ENCODE results near the gene PCLO.

Gene PCLO

DNA sequence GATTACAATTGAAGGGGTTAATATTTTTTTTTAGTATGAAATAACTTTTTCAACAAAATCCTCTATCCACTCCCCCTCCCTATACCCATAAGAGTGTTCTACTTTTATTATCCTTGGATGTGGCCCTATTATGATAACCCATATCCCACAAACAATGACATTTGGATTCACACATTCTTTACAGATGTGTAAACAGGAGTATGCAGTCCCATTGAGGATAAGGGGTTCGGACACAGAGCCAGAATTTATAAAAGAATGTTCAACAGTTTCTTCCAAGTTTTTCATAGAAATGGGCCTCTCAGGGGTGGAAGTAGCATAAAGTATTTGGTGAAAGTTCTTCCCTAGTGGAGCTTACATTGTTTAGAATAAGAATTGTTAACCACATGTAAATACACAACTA, 16.1 kb upstream of the PCLO start:
- H3K4me3 ChIP-seq (ENCODE audit: low read depth, low read length): no peak overlapping the region
- TF ChIP-seq, protein P1, sequence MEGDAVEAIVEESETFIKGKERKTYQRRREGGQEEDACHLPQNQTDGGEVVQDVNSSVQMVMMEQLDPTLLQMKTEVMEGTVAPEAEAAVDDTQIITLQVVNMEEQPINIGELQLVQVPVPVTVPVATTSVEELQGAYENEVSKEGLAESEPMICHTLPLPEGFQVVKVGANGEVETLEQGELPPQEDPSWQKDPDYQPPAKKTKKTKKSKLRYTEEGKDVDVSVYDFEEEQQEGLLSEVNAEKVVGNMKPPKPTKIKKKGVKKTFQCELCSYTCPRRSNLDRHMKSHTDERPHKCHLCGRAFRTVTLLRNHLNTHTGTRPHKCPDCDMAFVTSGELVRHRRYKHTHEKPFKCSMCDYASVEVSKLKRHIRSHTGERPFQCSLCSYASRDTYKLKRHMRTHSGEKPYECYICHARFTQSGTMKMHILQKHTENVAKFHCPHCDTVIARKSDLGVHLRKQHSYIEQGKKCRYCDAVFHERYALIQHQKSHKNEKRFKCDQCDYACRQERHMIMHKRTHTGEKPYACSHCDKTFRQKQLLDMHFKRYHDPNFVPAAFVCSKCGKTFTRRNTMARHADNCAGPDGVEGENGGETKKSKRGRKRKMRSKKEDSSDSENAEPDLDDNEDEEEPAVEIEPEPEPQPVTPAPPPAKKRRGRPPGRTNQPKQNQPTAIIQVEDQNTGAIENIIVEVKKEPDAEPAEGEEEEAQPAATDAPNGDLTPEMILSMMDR (IDR thresholded peaks at IDR 0.05; ENCODE audit: control insufficient read depth, extremely low read depth, insufficient read depth): no peak
- DNase-seq (ENCODE audit: low read depth): no peak

DNA sequence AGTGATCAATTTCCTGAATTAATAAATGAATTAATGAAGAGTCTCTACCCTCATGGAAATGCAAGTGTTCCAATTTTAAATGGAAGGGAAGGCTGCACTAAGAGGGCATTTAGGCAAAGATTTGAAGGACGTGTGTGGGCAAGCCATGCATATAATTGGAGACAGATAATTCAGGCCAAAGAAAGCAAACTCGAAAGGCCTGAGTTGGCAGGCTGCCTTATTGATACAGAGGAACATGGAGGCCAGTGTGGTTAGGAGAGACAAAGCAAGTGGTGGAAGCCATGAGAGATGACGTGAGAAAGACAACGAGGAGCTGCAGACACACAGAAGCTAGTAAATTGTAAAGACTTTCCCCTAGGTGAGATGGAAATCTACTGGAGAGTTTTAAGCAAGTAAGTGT, 15.4 kb upstream of the PCLO start:
- DNase-seq (ENCODE audit: low read depth): no peak

DNA sequence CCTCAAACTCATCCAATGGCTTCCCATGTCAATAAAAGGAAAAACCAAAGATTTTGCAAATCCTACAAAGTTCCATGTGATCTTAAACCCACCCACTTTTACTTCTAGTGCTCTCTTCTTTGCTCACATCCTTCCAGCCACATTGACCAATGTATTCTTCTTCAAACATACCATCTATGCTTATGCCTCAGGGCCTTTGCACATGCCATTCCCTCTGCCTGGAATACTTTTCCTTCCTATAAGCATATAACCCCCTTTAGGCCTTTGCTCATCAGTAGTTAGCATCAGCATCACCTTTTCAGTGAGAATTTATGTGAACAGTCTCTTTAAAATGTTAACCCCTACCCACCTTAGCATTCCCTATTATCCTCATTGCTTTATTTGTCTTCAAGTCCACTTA, 11.0 kb upstream of the PCLO start:
- H3K4me3 ChIP-seq (ENCODE audit: low read depth, low read length): no peak overlapping the region
- TF ChIP-seq, protein P1 (IDR thresholded peaks at IDR 0.05; ENCODE audit: control insufficient read depth, extremely low read depth, insufficient read depth): no peak
- DNase-seq (ENCODE audit: low read depth): no peak

More for the DNA sequence above, 15.4 kb upstream of the PCLO start:
- H3K4me3 ChIP-seq (ENCODE audit: low read depth, low read length): no peak overlapping the region
- TF ChIP-seq, protein P1 (IDR thresholded peaks at IDR 0.05; ENCODE audit: control insufficient read depth, extremely low read depth, insufficient read depth): no peak

DNA sequence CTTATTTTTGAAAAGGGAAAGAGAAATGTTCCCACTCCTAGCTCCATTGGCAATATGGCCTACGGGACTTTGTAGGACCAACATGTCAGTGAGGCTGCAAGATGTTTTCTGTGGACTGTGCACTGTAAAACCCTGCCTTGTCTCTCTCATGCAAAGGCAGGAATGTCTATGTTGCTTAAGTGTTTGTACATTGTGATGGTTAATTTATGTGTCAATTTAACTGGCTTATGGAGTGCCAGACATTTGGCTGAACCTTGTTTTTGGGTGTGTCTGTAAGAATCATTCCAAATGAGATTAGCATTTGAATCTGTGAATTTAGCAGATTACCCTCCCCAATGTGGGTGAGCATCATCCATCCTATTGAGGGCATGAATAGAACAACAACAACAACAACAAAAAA, 4.1 kb upstream of the PCLO start:
- TF ChIP-seq, protein P1 (IDR thresholded peaks at IDR 0.05; ENCODE audit: control insufficient read depth, extremely low read depth, insufficient read depth): no peak

DNA sequence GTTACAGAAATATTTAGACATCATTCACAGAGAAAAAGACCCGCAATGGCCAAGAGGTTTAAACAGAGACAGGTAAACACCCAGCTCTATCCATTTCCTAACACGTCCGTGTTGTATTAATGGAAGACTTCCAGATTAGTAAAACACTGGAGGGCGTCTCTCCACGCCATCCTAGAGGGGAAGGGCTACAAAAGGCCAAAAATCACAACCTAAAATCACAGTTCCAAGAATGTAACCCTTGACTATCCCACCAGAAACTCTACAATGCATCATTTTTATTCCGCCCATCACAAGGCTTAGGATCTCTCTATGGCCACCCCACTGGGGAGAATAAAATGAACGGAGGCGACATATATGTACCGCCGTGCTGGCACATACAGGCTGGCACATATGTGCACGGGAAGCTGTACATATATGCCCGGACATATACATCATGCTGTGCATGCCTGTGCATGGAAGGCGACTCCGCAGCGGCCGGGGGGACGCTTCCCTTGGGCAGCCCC, 734 bp downstream of the PCLO start:
- H3K4me3 ChIP-seq (ENCODE audit: low read depth, low read length): peak overlapping the region; percentile 72
- DNase-seq (ENCODE audit: low read depth): no peak
- TF ChIP-seq, protein P1 (IDR thresholded peaks at IDR 0.05; ENCODE audit: control insufficient read depth, extremely low read depth, insufficient read depth): peak; percentile 7; the same call in 1 of the 2 replicates

More for the DNA sequence above, 4.1 kb upstream of the PCLO start:
- DNase-seq (ENCODE audit: low read depth): no peak
- H3K4me3 ChIP-seq (ENCODE audit: low read depth, low read length): no peak overlapping the region

DNA sequence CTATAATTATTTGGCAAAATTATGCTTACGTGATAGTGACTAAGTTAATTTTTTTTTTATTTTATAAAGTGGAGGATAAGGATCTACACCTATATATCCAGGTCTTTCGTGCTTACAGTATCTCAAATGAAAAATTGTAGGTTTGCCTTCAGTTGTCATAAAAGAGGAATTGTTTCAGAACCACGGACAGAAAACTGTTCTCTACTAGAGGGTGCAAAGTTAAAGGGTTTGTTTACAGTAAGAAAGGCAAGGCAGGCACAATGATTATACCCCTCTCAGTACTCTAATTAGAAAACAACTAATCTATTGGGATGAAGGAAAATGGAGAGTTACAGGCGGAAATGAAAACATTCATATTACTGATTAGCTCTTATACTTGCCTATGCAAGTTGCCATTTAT, 1.5 kb downstream of the PCLO start:
- H3K4me3 ChIP-seq (ENCODE audit: low read depth, low read length): no peak overlapping the region; the same call in 1 of the 2 replicates
- DNase-seq (ENCODE audit: low read depth): no peak
- TF ChIP-seq, protein P1 (IDR thresholded peaks at IDR 0.05; ENCODE audit: control insufficient read depth, extremely low read depth, insufficient read depth): no peak

DNA sequence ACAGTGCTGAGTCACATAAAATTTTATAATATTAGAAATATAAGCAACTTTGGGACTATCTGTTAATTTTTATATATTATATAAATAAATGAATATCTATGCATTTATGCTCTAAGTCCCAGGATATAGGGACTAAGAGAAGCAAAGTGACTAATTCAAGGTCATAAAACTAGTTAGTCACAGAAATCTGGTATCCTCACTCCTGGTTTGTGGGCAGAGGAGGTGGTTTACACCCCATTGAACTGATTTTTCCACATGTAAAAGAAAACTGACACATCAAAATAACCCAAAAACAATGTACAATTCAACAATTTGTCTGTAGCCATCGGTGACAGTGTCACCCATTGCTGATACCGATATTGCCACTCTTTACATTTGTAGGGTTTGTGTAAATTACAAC, 3.0 kb downstream of the PCLO start:
- H3K4me3 ChIP-seq (ENCODE audit: low read depth, low read length): no peak overlapping the region
- TF ChIP-seq, protein P1 (IDR thresholded peaks at IDR 0.05; ENCODE audit: control insufficient read depth, extremely low read depth, insufficient read depth): no peak
- no peak for DNase-seq (ENCODE audit: low read depth)
